Fibroblast of lung (primary cell): ENCODE data around the gene ADCY5.

Experiments used
- CTCF ChIP-seq, 2 donors: IDR thresholded peaks in 1 of 2; conservative IDR thresholded peaks in 1 of 2; 1 replicate in 1 of 2; 2 replicates in 1 of 2; pipeline ENCODE4 v1.5.1; 2011 to 2012; ENCODE audit warnings: low read length in 2 of 2, control low read depth in 1 of 2, inconsistent platforms in 1 of 2, low read depth in 1 of 2, mild to moderate bottlenecking in 1 of 2
- EZH2 ChIP-seq: IDR thresholded peaks from 2 replicates; pipeline ENCODE4 v1.5.1; 2012; ENCODE audit warnings: low read length, control low read depth, mild to moderate bottlenecking; ENCODE audit errors: missing control alignments

- TF ChIP-seq CTCF (conservative IDR thresholded peaks at IDR 0.05 in 1 of 2, IDR thresholded peaks at IDR 0.05 in 1 of 2; ENCODE audit: low read depth in 1 of 2, low read length in 2 of 2) = no peak
- no peak for TF ChIP-seq EZH2
These were observed 137.7 kb downstream of the ADCY5 start for GRCh38 chr3:123311201-123311600.
